ENCODE data around the gene BCL2.
"Not testable (repeated sequence)": the region's sequence is repeated elsewhere in the genome, so short reads cannot be mapped to it uniquely, and the experiment has no call there.

BCL2 gene

DNA sequence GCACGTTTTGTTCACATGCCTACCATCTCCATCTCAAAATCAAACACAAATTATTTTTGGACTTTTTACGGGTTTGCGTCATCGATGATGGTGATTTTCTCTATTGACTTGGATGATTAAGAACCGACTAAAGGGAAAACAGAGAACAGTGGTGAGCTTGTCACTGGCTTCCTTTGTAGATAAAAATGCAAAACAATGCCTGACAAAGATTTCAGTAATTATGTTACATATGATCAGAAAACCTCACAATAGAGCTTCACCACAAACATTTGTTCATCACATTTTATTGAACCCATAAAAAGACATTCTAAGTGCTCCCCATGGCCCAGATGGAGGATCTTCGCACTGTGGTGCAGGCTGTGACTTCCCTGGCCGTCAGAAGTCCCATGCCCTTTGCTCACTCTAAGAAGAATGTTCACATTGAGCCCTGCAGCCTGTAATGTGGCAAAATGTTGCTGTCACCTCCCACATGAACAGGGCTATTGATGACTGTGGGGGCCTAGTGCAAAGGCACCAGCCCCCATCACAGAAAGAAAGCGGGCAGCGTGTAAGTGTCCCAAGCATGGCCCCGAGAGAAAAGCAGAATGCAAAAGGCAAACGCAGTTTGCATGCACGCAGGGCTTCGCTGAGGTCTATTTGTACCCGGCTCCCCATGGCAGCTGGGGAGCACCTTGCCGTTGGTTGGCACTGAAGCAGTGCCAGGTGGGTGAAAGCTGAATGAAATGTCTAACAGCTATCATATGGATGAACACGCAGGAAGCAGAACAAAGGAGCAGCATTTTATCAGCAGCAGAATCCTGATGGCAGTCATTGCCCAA, 60.6 kb downstream of the BCL2 start:
- no peak for DNase-seq (ENCODE audit: low spot score)

DNA sequence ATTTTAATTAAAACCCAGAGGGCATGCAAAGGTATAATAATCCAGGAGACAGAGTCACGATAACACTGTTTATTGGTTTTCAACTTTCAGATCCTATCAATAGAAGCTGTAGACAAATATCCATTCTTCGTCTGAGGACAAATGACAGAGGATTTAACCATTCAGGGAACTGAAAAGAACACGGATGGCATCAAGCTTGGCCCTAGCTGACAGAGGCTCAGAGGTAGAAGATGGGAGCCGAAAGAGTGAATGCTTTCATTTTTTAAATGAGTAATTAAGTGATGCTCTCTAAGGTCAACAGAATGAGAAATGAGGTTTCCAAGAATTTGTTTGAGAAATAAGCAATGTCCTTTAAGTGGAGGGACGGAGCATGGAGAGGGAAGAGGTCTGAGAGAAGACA, 62.1 kb downstream of the BCL2 start:
- DNase-seq (ENCODE audit: low spot score), result no peak

DNA sequence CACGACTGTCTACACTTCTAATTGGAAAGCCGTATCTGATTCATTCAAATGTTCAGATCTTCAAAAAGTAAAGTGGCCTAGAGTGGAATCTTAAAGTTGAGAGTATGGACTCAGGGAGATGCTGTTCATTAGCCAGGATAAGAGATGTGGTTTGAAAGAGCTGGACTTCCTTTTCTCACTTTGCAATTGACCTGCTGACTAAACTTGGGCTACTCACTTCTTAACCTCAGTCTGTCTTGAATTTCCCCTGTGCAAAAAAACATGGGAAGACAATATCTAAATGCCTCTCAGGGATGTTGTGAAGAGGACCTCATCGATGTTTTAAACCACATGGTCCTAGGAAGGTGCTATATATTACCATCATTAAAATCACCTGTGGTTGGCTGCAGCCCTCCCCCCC, 64.1 kb downstream of the BCL2 start:
- no peak for DNase-seq (ENCODE audit: low spot score)

DNA sequence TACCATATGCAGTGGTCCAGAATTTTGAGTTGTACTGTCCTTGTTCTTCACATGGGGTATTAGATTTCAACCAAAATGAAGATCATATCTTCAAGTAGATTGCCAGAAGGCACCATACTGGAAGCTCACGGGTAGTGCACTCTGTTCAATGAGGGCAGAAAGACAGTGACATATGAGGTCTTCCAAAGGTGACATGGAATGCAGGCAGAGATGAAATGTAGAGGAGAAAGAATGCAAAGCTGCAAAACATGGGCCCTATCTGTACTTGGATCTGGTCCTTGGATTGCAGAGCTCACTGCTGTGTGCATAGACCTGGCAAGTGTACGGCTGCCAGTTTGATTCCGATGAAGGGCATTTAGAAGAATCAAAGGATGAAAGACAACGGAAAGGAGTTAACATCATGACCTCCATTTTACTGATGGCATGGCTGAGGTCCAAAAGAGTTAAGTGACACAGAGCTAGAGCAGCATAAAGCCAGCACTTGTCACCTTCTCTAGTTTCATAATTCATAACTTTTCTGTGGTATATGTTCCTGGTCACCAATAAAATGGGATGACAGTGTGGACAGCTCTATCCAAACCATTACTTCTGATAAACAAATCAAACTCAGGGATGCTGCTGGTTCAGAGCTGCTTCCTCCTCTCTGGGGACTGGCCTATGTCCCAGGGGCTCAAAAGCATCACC, 64.7 kb downstream of the BCL2 start:
- DNase-seq (ENCODE audit: low spot score), result no peak

DNA sequence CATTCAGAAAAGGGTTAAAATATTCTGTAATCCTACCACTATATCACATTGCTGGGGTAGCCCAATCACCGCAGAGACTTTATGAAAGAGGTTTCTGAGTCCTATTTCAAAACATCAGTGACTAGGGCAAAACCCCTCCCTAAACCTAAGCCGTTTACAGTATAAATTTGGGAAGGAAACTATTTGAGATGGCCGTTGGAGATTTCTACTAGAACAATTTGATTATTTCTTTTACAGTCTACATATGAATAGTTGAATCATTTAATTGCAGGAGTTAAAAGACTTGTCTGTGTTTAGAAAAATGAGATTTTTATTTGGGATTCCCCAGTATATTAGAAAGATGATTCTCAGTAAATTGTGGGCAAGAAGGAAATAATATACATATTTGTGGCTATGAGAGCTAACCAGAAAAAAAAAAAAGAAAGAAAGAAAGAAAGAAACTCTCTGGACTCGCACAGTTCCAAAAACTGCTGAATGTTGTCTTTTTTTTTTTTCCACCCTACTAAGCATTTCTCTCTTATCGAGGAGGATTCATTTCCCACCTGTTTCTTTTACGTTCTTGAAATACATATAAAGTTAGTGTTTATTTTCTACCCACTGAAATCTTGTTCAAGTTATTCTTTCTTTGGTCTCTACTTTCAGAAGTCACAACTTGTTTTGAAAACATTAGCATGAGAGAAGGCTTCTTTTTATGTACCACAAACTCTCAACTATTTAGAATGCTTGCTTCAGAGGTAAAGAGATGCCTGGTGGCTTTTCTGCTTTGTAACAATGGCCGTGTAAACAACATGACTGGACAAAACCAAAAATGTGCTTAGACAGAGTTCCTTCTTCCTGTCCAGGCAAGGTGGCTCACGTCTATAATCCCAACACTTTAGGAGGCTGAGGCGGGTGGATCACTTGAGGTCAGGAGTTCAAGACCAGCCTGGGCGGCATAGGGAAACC, 65.9 kb downstream of the BCL2 start:
- DNase-seq (ENCODE audit: low spot score), result no peak

DNA sequence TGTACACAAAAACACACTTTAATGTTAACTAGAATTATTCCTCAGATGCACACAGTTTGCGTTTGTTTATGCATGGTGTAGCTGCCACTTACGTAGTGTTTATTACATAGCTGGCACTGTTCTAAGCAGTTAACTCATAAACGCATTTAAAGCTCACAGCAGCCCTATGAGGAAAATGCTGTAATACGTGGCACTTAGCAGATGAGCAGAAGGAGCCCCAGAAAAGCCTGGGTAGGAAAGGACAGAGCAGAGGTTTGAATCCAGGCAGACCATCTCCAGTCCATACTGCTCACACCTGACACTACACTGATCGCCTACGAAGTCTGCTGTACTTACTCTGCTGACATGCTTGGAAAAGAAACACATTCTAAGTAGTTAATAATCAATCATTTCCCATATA, 66.6 kb downstream of the BCL2 start:
- DNase-seq (ENCODE audit: low spot score), result no peak

DNA sequence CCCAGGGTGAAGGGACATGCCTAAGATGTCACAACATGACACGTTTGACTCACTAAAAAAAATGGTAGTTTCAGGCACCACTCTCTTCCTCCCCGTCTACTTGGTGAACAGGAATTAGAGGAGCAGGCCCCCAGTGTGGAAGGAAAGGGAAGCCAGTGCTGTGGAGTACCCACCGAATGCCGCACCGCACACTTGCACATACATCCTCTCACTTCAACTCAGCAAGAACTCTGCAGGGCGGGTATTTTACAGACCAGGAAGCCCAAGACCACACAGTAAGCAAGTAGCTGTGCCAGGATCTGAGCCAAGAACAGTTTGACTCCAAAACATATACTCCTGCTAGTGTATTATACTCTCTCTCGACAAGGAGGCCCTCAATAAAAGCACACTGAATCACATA, 69.8 kb downstream of the BCL2 start:
- no peak for DNase-seq (ENCODE audit: low spot score)

DNA sequence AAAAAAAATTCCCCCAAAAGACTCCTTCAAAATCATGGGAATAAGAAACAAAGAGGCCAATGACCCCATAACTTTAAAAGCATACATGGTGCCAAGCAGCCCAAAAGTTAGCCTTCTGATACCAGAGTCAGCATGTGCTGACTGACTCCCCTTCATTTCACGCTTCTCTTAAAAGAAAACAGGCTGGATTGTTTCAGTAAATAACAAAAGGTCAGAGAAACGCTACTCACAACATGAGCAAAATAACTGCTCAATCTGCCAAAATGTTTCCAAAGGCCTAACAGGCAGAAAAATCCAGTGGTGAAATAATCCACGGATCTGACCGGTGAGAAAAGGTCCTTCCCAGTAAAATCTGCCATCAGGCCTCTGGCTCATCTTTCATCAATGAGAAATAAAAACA, 71.6 kb downstream of the BCL2 start:
- no peak for DNase-seq (ENCODE audit: low spot score)

DNA sequence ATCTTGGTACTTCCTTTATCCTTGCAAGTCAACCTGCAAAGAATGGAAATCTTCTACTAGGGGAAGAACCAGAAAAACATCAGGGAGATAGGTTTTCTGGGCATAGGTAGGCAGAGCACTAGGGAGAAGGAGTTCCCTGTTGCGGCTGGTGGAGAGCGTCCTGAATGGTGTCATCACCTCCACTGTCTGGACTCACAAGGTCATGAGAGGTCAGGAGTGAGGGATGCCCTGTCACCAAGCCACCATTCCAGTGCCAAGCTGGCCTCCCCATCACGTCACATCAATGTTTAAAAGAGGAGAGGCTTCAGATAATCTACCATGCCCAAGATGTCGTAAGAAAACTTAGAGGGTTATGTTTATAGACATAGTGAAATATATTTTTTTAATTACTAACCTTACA, 72.1 kb downstream of the BCL2 start:
- no peak for DNase-seq (ENCODE audit: low spot score)

DNA sequence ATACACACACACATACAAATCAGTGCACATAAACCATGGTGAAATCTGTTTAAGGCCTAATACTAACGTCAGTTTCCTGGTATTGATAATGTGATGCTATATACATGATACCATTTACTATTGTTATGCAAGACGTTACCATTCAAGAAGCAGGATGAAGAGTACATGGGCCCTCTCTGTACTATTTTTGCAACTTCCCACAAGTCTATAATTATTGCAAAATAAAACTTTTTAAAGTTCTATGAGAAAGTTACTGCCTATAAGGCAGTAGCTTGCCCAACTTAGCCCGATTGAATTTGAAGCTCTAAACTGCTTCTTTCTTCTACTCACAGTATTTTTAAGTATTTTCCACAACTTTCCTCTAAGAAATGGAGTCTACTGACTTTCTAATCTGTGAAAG, 74.0 kb downstream of the BCL2 start:
- DNase-seq (ENCODE audit: low spot score), result no peak

DNA sequence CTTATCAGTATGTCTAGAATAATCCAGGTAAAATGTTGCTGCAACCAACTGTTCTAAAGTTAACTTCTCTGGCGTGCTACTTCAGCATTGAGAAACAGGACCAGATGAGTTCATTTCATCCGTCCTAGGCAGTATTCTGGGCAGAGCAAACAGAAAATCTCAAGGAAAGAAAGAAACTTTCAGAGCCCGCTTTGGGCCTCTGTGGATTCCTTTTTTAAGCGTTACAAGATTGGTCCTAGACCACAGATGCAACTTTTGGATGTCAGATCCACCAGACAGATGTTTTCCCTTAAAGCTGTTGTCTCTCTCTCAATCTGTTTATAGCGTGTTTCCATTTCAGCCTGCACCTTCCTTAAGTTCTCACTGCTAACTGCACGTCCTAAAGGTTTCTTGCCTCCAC, 75.0 kb downstream of the BCL2 start:
- DNase-seq (ENCODE audit: low spot score), result no peak

DNA sequence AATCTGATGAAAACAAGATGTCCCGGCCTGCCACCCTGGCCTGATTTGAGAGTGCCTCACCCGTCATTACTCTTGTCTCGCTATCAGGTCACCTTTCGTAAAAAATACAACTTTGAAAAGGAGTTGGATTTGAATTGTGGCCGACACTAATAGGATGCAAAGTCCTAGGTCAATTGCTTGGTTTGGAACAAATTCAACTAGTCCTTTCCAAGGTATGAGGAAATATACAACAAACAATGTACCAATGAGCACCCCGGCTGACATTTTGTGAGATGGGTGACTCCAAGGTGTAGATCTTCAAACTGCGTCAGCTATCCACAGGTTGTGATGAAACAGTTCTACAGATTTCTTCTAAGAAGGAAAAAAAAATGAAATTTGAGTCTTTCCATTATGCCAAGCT, 77.8 kb downstream of the BCL2 start:
- DNase-seq (ENCODE audit: low spot score), result no peak

DNA sequence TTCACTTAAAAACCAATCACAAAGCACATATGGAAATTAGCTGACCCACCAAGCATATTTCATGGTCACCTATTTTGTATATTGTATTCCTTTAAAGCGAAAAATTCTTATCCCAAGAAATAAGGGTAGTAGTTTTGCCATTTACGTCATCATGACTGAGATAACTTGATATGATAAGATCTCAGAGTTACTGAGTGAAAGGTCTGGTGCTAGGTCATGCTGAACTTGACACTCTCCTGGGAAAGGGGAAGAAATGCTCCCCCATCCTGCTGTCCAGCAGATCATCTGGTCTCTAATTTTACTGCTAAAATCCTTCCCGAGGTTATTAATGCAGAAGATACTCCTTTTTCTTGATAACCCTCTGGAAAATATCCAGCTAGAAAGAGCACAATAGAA, 78.3 kb downstream of the BCL2 start:
- no peak for DNase-seq (ENCODE audit: low spot score)

DNA sequence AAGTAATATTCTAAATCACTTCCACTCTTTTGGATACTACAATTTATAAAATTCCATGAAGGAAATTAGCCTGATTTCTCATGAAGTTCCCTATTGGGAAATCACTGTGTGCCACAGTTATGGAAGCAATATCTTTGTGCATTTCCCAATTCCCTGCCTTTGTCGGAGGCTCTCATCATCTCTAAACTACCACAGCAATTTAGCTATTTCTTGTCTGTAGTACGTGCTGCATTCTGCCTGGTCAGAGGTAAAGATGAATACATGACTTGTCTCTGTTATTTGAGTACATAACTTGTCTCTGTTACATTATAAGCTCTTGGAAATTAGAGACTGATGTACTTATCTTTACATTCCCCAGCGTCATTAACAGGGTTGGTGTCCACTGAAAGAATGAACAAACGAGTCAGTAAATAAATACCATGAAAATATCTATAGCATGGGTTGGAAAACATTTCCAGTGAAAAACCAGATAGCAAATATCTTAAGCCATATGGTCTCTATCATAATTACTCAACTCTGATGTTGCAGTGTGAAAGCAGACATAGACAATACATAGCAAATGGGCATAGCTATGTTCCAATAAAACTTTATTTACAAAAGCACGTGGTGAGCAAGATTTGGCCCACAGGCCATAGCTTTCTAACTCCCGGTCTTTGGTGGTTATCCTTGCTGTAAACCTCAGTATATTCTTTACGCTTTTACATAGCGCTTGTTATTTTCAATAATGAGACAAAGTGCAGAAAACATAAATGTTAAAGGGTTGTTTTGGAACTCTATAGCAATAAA, 78.8 kb downstream of the BCL2 start:
- no peak for DNase-seq (ENCODE audit: low spot score)

DNA sequence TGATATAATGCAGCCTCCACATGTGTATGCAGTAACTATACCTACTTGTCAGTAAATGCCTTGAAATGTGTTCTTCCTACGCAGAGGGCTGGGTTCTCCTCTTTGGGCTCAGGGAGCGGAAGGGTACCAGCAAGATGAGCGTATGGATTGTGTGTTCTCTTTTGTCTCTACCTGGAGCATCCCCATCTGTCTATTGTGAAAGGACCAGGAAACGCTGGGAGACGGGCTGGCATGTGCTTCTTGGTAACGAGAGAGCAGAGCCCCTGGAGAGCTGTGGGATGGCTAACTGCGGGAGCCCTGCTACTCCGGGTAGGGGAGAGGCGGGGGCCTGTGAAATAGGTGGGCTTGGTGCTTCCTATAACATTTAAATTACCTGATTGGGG, 80.9 kb downstream of the BCL2 start:
- no peak for DNase-seq (ENCODE audit: low spot score)

DNA sequence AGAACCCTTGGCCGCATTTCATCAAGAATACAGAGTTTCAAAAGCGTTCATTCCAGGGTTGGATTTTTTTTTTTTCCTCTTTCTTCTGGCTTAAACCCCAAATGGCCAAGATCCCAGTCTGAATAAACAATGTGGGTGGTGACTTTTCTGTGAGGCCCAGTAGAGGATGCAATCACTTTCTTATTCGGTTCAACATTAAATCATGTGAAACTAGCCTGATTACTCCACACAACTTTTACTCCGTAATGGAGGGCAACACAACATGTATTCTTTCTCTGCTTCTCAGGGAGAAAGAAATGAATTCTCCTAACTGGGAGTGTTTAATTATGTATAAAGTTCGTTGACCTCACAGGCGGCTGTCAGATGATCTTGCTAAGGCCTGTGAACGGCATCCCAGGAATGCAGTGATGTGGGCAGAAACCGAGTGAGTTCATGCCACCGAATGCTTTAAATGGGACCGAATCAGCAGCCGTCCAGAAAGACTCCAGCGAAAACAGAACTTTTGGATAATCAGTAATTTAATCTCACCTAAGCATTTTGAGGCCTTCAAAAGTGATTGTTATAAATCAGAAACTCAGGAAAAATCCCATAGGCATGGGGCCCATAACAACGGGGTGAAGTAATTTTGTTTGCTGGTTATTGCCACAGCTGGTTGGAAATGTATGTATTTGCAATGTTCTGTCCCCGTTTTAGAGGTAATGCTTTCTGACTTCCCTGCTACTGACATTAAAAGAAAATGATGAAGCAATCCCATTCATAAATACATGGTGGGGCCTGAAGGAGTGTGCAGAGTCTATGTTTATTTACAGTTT, 81.5 kb downstream of the BCL2 start:
- peak; percentile 10 for DNase-seq (ENCODE audit: low spot score)

DNA sequence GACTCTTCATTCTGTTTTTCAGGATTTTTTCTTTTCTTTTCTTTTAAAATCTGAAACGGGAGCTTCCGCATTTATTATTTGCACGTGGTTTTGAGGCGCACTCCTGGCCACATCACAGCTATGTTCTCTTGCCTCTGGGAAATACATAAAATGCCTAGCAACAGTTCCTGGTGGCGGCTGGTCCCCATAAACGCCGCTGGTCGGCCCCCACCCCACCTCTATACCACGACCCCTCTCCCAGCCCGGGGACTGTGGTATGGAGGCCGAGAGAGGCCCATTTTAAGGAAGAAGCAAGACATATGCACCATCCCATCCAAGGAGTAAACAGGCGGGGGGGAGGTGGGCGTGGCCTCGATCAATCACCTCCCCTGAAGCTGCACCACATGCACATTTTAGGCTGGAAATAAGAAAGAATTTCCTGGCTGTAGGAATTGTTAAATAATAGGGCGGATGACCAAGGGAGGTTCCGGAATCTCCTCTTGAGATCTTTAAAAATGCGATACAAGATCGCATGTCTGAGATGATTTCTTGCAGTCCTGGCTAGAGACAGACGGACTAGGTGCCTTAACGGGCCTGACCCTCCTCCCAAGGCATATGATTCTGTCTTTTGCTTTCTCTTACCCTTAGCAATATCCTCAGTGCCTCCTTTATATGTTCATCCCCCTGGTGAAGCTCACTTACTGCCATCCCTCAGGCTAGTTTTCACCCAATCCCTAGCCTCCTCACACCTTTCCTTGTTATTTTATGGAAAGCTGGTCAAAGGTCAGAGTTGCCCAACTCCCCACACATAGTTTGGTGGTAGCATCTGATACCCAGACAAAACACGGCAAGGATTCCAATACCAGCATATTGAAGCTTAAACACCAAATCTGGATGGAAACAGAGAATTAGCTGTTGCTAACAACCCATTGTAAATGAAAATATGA, 82.4 kb downstream of the BCL2 start:
- peak; percentile 30 for DNase-seq (ENCODE audit: low spot score)

DNA sequence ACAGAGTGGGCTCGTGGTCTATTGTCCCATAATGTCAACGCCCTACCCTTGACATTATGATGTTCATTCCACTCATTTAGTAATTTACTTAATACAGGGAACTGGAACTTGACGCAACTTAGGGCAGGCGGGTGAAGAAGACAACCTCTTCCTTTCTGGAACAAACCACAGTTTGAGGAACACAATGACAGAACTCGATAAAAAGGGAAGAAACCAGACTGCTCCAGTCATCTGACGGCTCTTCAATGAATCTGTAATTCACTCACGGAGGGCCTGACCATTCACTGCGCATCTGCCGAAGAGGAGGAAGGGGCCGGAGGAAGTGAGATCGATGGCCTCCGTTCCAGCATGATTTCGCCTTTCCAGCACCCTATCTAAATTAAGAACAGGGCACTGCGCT, 83.2 kb downstream of the BCL2 start:
- DNase-seq (ENCODE audit: low spot score), result no peak

DNA sequence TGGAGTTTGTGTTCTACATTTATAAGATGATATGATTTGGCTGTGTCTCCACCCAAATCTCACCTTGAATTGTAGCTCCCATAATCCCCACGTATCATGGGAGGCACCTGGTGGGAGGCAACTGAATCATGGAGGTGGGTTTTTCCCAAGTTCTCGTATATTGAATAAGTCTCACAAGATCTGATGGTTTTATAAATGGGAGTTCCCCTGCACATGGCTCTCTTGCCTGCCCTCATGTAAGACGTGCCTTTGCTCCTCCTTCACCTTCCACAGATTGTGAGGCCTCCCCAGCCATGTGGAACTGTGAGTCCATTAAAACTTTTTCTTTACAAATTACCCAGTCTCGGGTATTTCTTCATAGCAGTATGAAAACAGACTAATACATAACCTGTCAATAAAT, 83.6 kb downstream of the BCL2 start:
- DNase-seq (ENCODE audit: low spot score), result not testable (repeated sequence)

DNA sequence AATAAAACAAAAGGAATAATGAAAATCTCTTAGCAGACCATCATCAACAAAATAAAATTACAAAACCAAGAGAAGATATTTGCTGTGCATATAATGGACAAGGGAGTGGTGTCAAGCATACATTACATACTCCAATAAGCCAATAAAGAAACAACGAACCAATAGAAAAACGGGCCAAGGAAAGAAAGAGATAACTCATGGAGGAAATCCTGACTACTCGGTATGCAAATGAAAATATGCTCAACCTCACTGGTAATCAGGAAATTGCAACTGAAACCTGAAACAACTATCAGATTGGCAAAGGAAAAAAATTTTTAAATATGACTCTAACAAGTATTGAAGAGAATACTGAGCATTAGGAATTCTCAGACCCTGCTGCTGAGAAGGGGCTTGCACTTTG, 84.7 kb downstream of the BCL2 start:
- no peak for DNase-seq (ENCODE audit: low spot score)
